ENCODE measurements around the gene POLR3A. TPM values are rescaled to one million over a fixed set of nuclear protein-coding genes. Genes with fewer than 3 reads are reported as not detected.

The POLR3A gene
- total RNA-seq, 6 donors from 2014 or later: 10.5 to 18.9 (median 11.0) TPM

DNA sequence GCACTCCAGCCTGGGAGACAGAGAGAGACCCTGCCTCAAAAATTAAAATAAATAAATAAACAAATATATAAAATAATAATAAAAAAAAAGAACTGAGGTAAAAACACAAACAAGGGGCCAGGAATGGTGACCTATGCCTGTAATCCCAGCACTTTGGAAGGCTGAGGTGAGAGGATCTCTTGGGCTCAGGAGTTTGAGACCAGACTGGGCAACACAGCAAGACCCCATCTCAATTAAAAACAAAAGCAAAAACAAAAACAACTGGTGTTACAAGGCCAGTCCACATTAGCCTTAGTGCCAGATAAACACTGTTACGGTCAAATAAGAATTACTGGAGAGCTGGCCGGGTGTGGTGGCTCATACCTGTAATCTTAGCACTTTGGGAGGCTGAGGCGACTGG lies 5.6 kb downstream of the POLR3A start:
- WGBS, 2 donors: 92% methylated on average over 3 of the region's 3 CpGs
- DNase-seq (no peak), ATAC-seq (ENCODE audit: low FRiP score in 2 of 2) (no peak)
- no peaks in the 10 kb centered on the region for H3K27me3 ChIP-seq
- H3K4me3 ChIP-seq: no peak overlapping the region
- TF ChIP-seq POLR2A (IDR thresholded peaks at IDR 0.05) (no peak), POLR2AphosphoS5 (IDR thresholded peaks at IDR 0.05) (no peak), EP300 (IDR thresholded peaks at IDR 0.05) (no peak)
- TF ChIP-seq, protein P1, sequence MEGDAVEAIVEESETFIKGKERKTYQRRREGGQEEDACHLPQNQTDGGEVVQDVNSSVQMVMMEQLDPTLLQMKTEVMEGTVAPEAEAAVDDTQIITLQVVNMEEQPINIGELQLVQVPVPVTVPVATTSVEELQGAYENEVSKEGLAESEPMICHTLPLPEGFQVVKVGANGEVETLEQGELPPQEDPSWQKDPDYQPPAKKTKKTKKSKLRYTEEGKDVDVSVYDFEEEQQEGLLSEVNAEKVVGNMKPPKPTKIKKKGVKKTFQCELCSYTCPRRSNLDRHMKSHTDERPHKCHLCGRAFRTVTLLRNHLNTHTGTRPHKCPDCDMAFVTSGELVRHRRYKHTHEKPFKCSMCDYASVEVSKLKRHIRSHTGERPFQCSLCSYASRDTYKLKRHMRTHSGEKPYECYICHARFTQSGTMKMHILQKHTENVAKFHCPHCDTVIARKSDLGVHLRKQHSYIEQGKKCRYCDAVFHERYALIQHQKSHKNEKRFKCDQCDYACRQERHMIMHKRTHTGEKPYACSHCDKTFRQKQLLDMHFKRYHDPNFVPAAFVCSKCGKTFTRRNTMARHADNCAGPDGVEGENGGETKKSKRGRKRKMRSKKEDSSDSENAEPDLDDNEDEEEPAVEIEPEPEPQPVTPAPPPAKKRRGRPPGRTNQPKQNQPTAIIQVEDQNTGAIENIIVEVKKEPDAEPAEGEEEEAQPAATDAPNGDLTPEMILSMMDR (IDR thresholded peaks at IDR 0.05): no peak
- H3K27ac ChIP-seq: no peak overlapping the region
- H3K9me3 ChIP-seq: no peaks in the 10 kb centered on the region
- H3K36me3 ChIP-seq: peaks cover 46 to 73% (median 70%) of the 10 kb centered on the region in 4 donors
- H3K4me1 ChIP-seq: peaks cover 11 to 15% (median 12%) of the 10 kb centered on the region in 4 donors

DNA sequence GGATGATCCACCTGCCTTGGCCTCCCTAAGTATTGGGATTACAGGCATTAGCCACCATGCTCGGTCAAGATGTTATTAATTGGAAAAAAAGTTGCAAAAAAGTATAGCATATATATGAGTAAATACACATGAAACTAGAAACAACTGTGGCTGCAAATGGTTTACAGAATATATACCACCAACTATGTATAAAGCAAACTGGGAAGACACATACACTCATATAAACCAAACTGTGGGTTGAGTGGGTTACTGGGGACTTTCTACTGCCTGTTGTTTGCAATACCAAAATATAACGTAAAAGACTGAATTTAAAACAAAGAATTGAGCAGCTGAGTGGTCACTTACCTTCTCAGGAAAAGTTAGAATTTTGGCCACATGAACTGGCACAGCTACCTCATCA lies 8.1 kb downstream of the POLR3A start:
- H3K4me3 ChIP-seq: no peak overlapping the region
- peaks cover 64 to 98% (median 93%) of the 10 kb centered on the region in 4 donors for H3K36me3 ChIP-seq
- no peaks in the 10 kb centered on the region for H3K4me1 ChIP-seq
- ATAC-seq (ENCODE audit: low FRiP score in 2 of 2): no peak
- H3K27me3 ChIP-seq: no peaks in the 10 kb centered on the region
- 87 to 90% methylated on average over 2 of the region's 2 CpGs for WGBS, 2 donors
- no peak for DNase-seq
- no peaks in the 10 kb centered on the region for H3K9me3 ChIP-seq
- H3K27ac ChIP-seq: no peak overlapping the region
- no peak for TF ChIP-seq EP300 (IDR thresholded peaks at IDR 0.05)
- TF ChIP-seq POLR2A (IDR thresholded peaks at IDR 0.05): no peak
- TF ChIP-seq, protein P1 (IDR thresholded peaks at IDR 0.05): no peak
- no peak for TF ChIP-seq POLR2AphosphoS5 (IDR thresholded peaks at IDR 0.05)

DNA sequence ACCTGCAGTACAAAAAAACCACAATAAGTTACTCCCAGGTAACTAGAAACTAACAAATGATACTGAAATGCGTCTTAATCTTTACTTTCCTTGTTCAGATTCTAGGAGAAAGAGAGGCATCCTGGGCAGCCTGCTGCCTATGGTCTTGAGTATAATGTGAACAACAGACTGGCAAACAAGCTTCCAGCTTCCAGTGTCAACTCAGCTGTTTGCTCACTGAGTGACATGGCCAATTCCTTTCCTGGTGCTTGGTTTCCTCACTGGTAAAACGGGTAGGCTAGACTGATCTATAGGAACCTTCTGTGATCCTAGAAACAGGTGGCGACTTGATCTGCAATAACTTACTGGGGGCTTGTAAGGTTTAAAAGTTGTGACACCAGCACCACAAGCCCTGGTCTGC lies 10.1 kb downstream of the POLR3A start:
- H3K4me1 ChIP-seq: no peaks in the 10 kb centered on the region
- H3K36me3 ChIP-seq: peaks cover 49 to 100% (median 92%) of the 10 kb centered on the region in 4 donors
- TF ChIP-seq POLR2AphosphoS5 (IDR thresholded peaks at IDR 0.05): no peak
- no peak for TF ChIP-seq POLR2A (IDR thresholded peaks at IDR 0.05)
- TF ChIP-seq, protein P1 (IDR thresholded peaks at IDR 0.05): no peak
- no peak for TF ChIP-seq EP300 (IDR thresholded peaks at IDR 0.05)
- no peaks in the 10 kb centered on the region for H3K9me3 ChIP-seq
- WGBS, 2 donors: 91 to 93% methylated on average over 3 of the region's 3 CpGs
- H3K27me3 ChIP-seq: no peaks in the 10 kb centered on the region
- no peak overlapping the region for H3K27ac ChIP-seq
- DNase-seq (no peak), ATAC-seq (ENCODE audit: low FRiP score in 2 of 2) (no peak)
- no peak overlapping the region for H3K4me3 ChIP-seq

DNA sequence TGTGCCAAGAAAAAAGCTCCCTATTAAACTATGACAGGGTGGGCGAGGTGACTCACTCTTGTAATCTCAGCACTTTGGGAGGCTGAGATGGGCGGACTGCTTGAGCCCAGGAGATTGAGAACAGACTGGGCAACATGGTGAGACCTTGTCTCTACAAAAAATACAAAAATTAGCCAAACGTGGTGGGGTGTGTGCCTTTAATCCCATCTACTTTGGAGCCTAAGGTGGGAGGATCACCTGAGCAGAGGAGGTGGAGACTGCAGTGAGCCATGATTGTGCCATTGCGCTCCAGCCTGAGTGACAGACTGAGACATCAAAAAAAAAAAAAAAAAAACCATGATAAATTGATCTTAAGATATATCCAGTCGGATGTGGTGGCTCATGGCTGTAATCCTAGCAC lies 11.5 kb downstream of the POLR3A start:
- no peak for DNase-seq

DNA sequence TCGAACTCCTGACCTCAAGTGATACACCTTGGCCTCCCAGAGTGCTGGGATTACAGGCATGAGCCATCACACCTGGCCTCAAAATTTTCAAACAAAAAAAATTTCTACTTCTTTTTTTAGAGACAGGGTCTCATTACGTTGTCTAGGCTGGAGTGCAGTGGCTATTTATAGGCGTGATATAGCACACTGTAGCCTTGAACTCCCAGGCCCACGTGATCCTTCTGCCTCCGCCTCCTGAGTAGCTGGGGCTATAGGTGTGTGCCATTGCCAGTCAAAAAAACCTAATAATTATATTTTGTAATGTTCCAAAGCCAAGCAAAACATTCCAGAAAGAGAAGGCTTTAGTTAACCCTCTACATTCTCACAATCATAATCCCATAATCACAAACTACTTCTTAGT lies 13.8 kb downstream of the POLR3A start:
- TF ChIP-seq EP300 (IDR thresholded peaks at IDR 0.05): no peak
- TF ChIP-seq POLR2AphosphoS5 (IDR thresholded peaks at IDR 0.05): no peak
- TF ChIP-seq, protein P1 (IDR thresholded peaks at IDR 0.05): no peak
- no peak for TF ChIP-seq POLR2A (IDR thresholded peaks at IDR 0.05)
- DNase-seq (no peak), ATAC-seq (ENCODE audit: low FRiP score in 2 of 2) (no peak)
- H3K36me3 ChIP-seq: peaks cover 39 to 100% (median 89%) of the 10 kb centered on the region in 4 donors
- no peaks in the 10 kb centered on the region for H3K4me1 ChIP-seq
- no peak overlapping the region for H3K4me3 ChIP-seq
- H3K9me3 ChIP-seq: no peaks in the 10 kb centered on the region
- 89 to 97% methylated on average over 5 of the region's 5 CpGs for WGBS, 2 donors
- H3K27ac ChIP-seq: no peak overlapping the region
- no peaks in the 10 kb centered on the region for H3K27me3 ChIP-seq

More for the DNA sequence above, 11.5 kb downstream of the POLR3A start:
- Histone ChIP-seq H3K9me3 (no peaks in the 10 kb centered on the region), H3K4me1 (no peaks in the 10 kb centered on the region), H3K36me3 (peaks cover 53 to 100% (median 89%) of the 10 kb centered on the region in 4 donors), H3K27ac (no peak overlapping the region), H3K4me3 (no peak overlapping the region), H3K27me3 (no peaks in the 10 kb centered on the region)
- 76 to 95% methylated on average over 5 of the region's 5 CpGs for WGBS, 2 donors
- no peak for TF ChIP-seq POLR2AphosphoS5 (IDR thresholded peaks at IDR 0.05)
- no peak for TF ChIP-seq EP300 (IDR thresholded peaks at IDR 0.05)
- TF ChIP-seq POLR2A (IDR thresholded peaks at IDR 0.05): no peak
- TF ChIP-seq, protein P1 (IDR thresholded peaks at IDR 0.05): no peak
- no peak for ATAC-seq (ENCODE audit: low FRiP score in 2 of 2)

All from upper lobe of left lung (tissue), 6 donors.